Parathyroid adenoma (tissue), 2 donors: ENCODE data around the gene DNMT1.

Experiments
- H2AFZ ChIP-seq: fragments of 300-600 bp; sonication (generic); one replicate; pipeline ENCODE4 v1.7.0; 2017; ENCODE audit warnings: antibody characterized with exemption, mild to moderate bottlenecking
- H3K27ac ChIP-seq: fragments of 300-600 bp; sonication (generic); one replicate; pipeline ENCODE4 v1.7.0; 2017
- H3K27me3 ChIP-seq: fragments of 300-600 bp; sonication (generic); one replicate; pipeline ENCODE4 v1.7.0; 2017; ENCODE audit warnings: low read length; ENCODE audit not compliant: control insufficient read depth, insufficient read depth
- H3K36me3 ChIP-seq: fragments of 300-600 bp; sonication (generic); one replicate; pipeline ENCODE4 v1.7.0; 2017; ENCODE audit warnings: low read length; ENCODE audit not compliant: control insufficient read depth, insufficient read depth
- H3K4me1 ChIP-seq: fragments of 300-600 bp; sonication (generic); one replicate; pipeline ENCODE4 v1.7.0; 2017; ENCODE audit warnings: control low read depth
- H3K4me2 ChIP-seq: fragments of 300-600 bp; sonication (generic); one replicate; pipeline ENCODE4 v1.7.0; 2017; ENCODE audit warnings: low read length
- H3K4me3 ChIP-seq: fragments of 300-600 bp; sonication (generic); one replicate; pipeline ENCODE4 v1.7.0; 2017; ENCODE audit warnings: low read depth, low read length
- H3K79me2 ChIP-seq: fragments of 300-600 bp; sonication (generic); one replicate; pipeline ENCODE4 v1.7.0; 2017; ENCODE audit warnings: control low read depth
- H3K9ac ChIP-seq: fragments of 300-600 bp; sonication (generic); one replicate; pipeline ENCODE4 v1.7.0; 2017; ENCODE audit warnings: mild to moderate bottlenecking
- H3K9me3 ChIP-seq: fragments of 300-600 bp; sonication (generic); one replicate; pipeline ENCODE4 v1.7.0; 2017; ENCODE audit warnings: low read length; ENCODE audit not compliant: control insufficient read depth
- TF ChIP-seq, protein P1 (sequence below): fragments of 300-600 bp; sonication (generic); IDR thresholded peaks from one replicate; pipeline ENCODE4 v1.7.0; 2017; ENCODE audit warnings: antibody characterized with exemption, mild to moderate bottlenecking
- donor health status: primary hyperparathyroidism.

The DNMT1 gene

DNA sequence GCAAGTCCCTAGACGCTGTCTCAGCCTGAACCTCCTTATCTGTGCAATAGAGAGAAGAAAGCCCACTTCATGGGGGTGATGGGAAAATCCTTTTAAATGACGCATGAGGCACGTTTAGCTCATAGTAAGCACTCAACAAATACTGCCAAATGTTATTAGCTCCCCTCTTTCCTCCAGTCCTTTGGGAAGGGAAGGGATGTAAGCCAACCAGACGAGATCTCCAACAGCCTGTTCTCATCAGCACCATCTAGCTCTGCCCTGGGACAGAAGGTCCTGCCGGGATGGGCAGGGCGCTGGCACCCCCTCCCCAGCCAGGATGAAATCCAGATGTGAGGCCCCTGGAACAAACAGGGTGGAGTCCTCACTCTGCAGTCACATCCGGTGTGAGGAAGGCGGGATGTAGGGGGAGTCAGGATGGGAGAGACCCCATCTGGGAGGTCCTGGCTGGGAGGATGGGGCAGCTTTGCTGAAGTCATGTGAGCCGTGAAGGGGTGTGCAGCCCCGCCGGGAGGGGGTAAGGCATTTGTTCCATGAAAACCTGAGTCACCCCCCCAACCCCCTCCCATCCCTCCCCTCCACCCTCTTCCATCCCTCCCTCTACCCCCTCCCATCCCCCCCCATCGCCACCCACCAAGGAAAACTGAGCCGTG lies 31.7 kb upstream of the DNMT1 start:
- Histone ChIP-seq H3K36me3 (no peaks in the 10 kb centered on the region), H3K9me3 (no peaks in the 10 kb centered on the region), H3K4me2 (no peak overlapping the region), H3K27ac (peak overlapping the region; percentile 32), H3K9ac (no peak overlapping the region), H3K79me2 (no peaks in the 10 kb centered on the region), H3K4me3 (no peak overlapping the region), H3K27me3 (no peaks in the 10 kb centered on the region), H3K4me1 (peaks cover 8% of the 10 kb centered on the region), H2AFZ (no peak overlapping the region)
- TF ChIP-seq, protein P1, sequence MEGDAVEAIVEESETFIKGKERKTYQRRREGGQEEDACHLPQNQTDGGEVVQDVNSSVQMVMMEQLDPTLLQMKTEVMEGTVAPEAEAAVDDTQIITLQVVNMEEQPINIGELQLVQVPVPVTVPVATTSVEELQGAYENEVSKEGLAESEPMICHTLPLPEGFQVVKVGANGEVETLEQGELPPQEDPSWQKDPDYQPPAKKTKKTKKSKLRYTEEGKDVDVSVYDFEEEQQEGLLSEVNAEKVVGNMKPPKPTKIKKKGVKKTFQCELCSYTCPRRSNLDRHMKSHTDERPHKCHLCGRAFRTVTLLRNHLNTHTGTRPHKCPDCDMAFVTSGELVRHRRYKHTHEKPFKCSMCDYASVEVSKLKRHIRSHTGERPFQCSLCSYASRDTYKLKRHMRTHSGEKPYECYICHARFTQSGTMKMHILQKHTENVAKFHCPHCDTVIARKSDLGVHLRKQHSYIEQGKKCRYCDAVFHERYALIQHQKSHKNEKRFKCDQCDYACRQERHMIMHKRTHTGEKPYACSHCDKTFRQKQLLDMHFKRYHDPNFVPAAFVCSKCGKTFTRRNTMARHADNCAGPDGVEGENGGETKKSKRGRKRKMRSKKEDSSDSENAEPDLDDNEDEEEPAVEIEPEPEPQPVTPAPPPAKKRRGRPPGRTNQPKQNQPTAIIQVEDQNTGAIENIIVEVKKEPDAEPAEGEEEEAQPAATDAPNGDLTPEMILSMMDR, result no peak

DNA sequence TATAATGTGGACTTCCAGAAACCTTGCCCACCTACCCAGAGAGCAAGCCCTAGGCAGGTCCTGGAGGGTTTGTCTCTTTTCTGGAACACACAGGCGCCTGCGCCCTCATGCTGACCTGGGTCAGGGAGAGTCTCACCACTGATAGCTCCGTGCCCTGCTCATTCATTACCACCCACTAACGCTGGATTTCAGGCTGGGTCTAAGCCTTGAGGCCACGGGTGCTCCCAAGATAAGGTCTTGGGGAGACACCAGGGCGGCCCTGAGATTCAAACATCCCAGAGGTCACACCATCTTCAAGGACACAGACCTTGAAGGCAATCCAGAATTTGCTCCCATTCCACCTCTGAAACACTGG lies 31.2 kb upstream of the DNMT1 start:
- Histone ChIP-seq H3K4me3 (no peak overlapping the region), H3K4me1 (peaks cover 8% of the 10 kb centered on the region), H3K79me2 (no peaks in the 10 kb centered on the region), H3K27me3 (no peaks in the 10 kb centered on the region), H2AFZ (no peak overlapping the region), H3K36me3 (no peaks in the 10 kb centered on the region), H3K27ac (peak overlapping the region; percentile 32), H3K9me3 (no peaks in the 10 kb centered on the region), H3K4me2 (no peak overlapping the region), H3K9ac (no peak overlapping the region)
- TF ChIP-seq, protein P1, result no peak

DNA sequence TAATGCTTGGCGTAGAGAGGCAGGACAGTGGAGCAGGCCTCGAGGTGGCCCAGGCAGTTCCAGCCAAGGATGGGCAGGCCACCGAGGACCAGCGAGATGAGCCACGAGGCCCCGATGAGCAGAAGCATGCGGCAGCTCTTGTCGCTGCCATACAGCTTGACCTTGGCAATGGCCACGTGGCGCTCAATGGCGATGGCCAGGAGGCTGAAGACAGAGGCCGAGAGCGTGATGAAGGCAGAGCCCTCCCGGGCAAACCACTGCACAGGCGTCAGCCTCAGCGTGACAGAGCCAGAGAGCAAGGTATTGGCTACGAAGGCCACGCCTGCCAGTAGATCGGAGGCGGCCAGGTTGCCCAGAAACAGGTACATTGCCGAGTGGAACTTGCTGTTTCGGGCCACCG lies 29.6 kb upstream of the DNMT1 start:
- Histone ChIP-seq H3K36me3 (no peaks in the 10 kb centered on the region), H3K9me3 (no peaks in the 10 kb centered on the region), H2AFZ (no peak overlapping the region), H3K27ac (no peak overlapping the region), H3K79me2 (no peaks in the 10 kb centered on the region), H3K4me3 (no peak overlapping the region), H3K4me2 (no peak overlapping the region), H3K4me1 (no peaks in the 10 kb centered on the region), H3K9ac (no peak overlapping the region), H3K27me3 (no peaks in the 10 kb centered on the region)
- TF ChIP-seq, protein P1, result no peak

DNA sequence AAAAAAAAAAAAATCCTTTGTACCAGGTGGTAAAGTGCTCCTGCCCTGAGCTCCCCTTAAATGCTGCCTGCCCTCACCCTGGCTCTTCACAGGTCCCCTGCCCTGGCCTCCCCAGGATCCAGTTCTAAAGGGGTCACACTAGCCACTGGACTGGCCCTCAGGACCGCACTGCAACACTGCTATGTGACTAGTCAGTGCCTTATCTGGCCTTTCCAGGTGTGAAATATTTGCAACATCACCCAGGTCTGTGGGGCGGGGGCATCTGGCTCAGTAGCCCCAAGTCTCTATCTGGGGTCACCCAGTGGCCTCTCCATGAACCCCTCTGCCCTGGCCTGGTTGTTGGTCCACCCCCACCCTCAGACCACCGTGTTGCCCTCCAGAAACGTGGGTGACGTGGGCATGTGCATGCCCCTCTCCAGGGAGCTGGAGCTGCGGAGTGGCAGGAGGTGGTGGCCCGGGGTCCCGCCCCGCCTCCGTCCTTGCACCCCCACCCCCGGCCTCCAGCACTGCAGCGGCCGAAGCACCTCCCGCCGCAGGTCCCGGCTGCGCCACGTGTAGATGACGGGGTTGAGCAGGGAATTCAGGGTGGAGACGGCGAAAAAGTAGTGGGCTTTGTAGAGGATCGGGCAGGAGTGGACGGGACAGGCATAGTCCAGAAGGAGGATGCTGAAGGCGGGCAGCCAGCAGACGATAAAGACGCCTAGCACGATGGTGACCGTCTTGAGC lies 28.9 kb upstream of the DNMT1 start:
- H3K27ac ChIP-seq, result no peak overlapping the region
- TF ChIP-seq, protein P1, result no peak
- no peaks in the 10 kb centered on the region for H3K27me3 ChIP-seq
- H3K79me2 ChIP-seq, result no peaks in the 10 kb centered on the region
- H3K36me3 ChIP-seq, result no peaks in the 10 kb centered on the region
- H3K4me2 ChIP-seq, result no peak overlapping the region
- H3K9me3 ChIP-seq, result no peaks in the 10 kb centered on the region
- no peak overlapping the region for H3K9ac ChIP-seq
- no peak overlapping the region for H3K4me3 ChIP-seq
- no peak overlapping the region for H2AFZ ChIP-seq
- H3K4me1 ChIP-seq, result no peaks in the 10 kb centered on the region
